PC-9 (cell line): ENCODE results near the gene ATOX1. TPM values are rescaled to one million over a fixed set of nuclear protein-coding genes. Genes with fewer than 3 reads are reported as not detected.

Source experiments
- BruUV-seq: library from RNA; stranded (reverse); fragments of 400-500 nt; replicated peaks from 2 replicates; lab custom pipeline; 2021; lab: Mats Ljungman, UMichigan
- CTCF ChIA-PET: fragments of 300-600 bp; sonication (Branson Sonifier 250); formaldehyde crosslinking; loops from one replicate; lab custom pipeline; 2022; ENCODE audit warnings: antibody characterized with exemption; lab: Charles Lee
- POLR2A ChIA-PET: fragments of 300-600 bp; sonication (Branson Sonifier 250); formaldehyde crosslinking; loops from one replicate; lab custom pipeline; 2022; ENCODE audit warnings: antibody characterized with exemption; ENCODE audit not compliant: unreplicated experiment; lab: Charles Lee
- DNase-seq, 2 experiments: peaks; one replicate each; pipeline versions ENCODE4 v3.0.0 to v3.0.0-alpha.2; 2015 to 2022; ENCODE audit warnings: mixed read lengths in 1 of 2
- H2AFZ ChIP-seq: fragments of 200-600 bp; sonication (generic); 2 replicates; pipeline ENCODE4 v1.8.1; 2017; ENCODE audit warnings: antibody characterized with exemption
- H3F3A ChIP-seq: fragments of 200-600 bp; sonication (generic); 2 replicates; pipeline ENCODE4 v1.8.1; 2017; ENCODE audit warnings: antibody characterized with exemption, mild to moderate bottlenecking, low read depth; ENCODE audit not compliant: insufficient read depth
- H3K27ac ChIP-seq: fragments of 200-600 bp; sonication (generic); 2 replicates; pipeline ENCODE4 v1.6.1; 2016; ENCODE audit warnings: mixed run types
- H3K27me3 ChIP-seq: fragments of 200-600 bp; sonication (generic); 2 replicates; pipeline ENCODE4 v1.6.1; 2016; ENCODE audit warnings: low read depth, mixed run types; ENCODE audit not compliant: insufficient read depth
- H3K36me3 ChIP-seq: fragments of 200-600 bp; sonication (generic); 2 replicates; pipeline ENCODE4 v1.6.1; 2016; ENCODE audit warnings: low read depth, mixed run types
- H3K4me1 ChIP-seq: fragments of 200-600 bp; sonication (generic); replicated peaks from 2 replicates; pipeline ENCODE4 v1.6.1; 2016; ENCODE audit warnings: mixed run types; ENCODE audit not compliant: insufficient read depth
- H3K4me2 ChIP-seq: fragments of 200-600 bp; sonication (generic); 2 replicates; pipeline ENCODE4 v1.6.1; 2017; ENCODE audit warnings: mixed run types
- H3K4me3 ChIP-seq: fragments of 200-600 bp; sonication (generic); 2 replicates; pipeline ENCODE4 v1.6.1; 2016; ENCODE audit warnings: mixed run types
- H3K79me2 ChIP-seq: fragments of 200-600 bp; sonication (generic); 2 replicates; pipeline ENCODE4 v1.6.1; 2017; ENCODE audit warnings: low read depth, mixed run types
- H3K9me2 ChIP-seq: fragments of 200-600 bp; sonication (generic); 2 replicates; pipeline ENCODE4 v1.8.1; 2017; ENCODE audit warnings: mild to moderate bottlenecking; ENCODE audit not compliant: insufficient read depth
- H3K9me3 ChIP-seq: fragments of 200-600 bp; sonication (generic); 2 replicates; pipeline ENCODE4 v1.8.1; 2016; ENCODE audit warnings: low read depth; ENCODE audit not compliant: insufficient read depth
- H4K20me1 ChIP-seq: fragments of 200-600 bp; sonication (generic); 2 replicates; pipeline ENCODE4 v1.8.1; 2017; ENCODE audit not compliant: insufficient read depth
- EZH2 ChIP-seq: fragments of 200-600 bp; sonication (generic); IDR thresholded peaks from 2 replicates; pipeline ENCODE4 v1.8.0; 2017; ENCODE audit warnings: antibody characterized with exemption, low read depth
- intact Hi-C: fragments of 100-400 bp; cut with micrococcal nuclease; formaldehyde crosslinking; loops from one replicate; pipeline ENCODE4 v1.10.0; 2022; ENCODE audit not compliant: unreplicated experiment
- total RNA-seq: library from RNA; stranded (reverse); gene quantifications from 2 replicates; pipeline ENCODE4 v1.2.3, GENCODE V29; 2021
- TF ChIP-seq, protein P1 (sequence below): fragments of 200-600 bp; sonication (generic); conservative IDR thresholded peaks from 2 replicates; pipeline ENCODE4 v1.6.1; 2017; ENCODE audit warnings: mixed run types, antibody characterized with exemption, mild to moderate bottlenecking, moderate library complexity

ATOX1 gene
- total RNA-seq, 1 experiment from 2014 or later = 201 TPM

DNA sequence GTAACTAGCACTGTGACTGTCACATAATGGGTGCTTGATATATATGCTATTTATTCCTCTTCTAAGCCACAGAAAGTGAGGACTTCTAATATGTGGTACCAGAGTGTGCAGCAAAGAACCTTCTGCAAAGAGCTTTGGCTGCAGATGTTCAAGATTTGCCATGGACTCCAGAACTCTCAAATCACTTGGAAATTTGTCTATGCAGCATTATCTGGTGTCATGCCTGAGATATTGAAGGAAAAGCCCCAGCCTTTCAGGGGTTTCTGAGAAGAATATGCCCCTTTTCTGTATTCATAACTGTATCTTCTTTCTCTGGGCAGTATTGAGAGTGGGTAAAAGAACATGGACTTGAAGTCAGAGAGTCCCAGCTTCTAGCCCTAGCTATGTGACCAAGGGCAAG lies 8.5 kb upstream of the ATOX1 start:
- Histone ChIP-seq H3K27me3 (no peaks in the 10 kb centered on the region), H3K27ac (no peak overlapping the region), H3K4me2 (no peak overlapping the region), H4K20me1 (no peaks in the 10 kb centered on the region), H2AFZ (no peak overlapping the region), H3K4me3 (no peak overlapping the region), H3K9me2 (no peaks in the 10 kb centered on the region), H3K36me3 (no peaks in the 10 kb centered on the region), H3K79me2 (peaks cover 12% of the 10 kb centered on the region; the same call in 1 of the 2 replicates), H3K9me3 (no peaks in the 10 kb centered on the region), H3F3A (no peaks in the 10 kb centered on the region; the same call in 1 of the 2 replicates), H3K4me1 (peaks cover 8% of the 10 kb centered on the region)
- ChIA-PET POLR2A (interaction anchor here (0.6 to 0.7 kb wide), 2 partner anchors 8 to 36 kb away, joined by 3 to 8 read pairs; no protein-coding TSS in a partner anchor), CTCF (no interaction called here)
- intact Hi-C loops = no loop called here
- BruUV-seq = no TSS peak
- no peak for TF ChIP-seq EZH2
- TF ChIP-seq, protein P1, sequence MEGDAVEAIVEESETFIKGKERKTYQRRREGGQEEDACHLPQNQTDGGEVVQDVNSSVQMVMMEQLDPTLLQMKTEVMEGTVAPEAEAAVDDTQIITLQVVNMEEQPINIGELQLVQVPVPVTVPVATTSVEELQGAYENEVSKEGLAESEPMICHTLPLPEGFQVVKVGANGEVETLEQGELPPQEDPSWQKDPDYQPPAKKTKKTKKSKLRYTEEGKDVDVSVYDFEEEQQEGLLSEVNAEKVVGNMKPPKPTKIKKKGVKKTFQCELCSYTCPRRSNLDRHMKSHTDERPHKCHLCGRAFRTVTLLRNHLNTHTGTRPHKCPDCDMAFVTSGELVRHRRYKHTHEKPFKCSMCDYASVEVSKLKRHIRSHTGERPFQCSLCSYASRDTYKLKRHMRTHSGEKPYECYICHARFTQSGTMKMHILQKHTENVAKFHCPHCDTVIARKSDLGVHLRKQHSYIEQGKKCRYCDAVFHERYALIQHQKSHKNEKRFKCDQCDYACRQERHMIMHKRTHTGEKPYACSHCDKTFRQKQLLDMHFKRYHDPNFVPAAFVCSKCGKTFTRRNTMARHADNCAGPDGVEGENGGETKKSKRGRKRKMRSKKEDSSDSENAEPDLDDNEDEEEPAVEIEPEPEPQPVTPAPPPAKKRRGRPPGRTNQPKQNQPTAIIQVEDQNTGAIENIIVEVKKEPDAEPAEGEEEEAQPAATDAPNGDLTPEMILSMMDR = no peak
- no peak for DNase-seq

DNA sequence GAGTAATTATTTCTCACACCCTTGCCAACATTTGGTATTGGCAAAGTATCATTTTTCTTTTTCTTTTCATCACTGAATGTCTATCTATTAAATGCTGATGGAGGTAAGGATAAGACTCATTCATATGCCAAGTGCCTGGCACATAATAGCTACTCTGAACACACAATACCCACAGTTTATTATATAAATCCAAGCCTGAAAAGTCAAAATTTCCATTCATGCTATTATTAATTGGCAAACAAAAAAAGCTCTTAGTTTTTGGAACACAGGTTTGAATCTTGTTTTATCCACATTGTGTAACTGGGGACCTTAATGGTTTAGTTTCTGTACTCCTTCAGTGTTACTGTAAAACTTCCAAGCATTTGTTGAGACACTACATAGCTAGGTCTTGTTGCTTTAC lies 6.4 kb upstream of the ATOX1 start:
- no peak overlapping the region for H3K4me3 ChIP-seq
- H3K9me3 ChIP-seq = no peaks in the 10 kb centered on the region
- H3K27me3 ChIP-seq = no peaks in the 10 kb centered on the region
- DNase-seq = no peak
- H3K4me2 ChIP-seq = no peak overlapping the region
- H3K27ac ChIP-seq = no peak overlapping the region
- no peaks in the 10 kb centered on the region for H4K20me1 ChIP-seq
- intact Hi-C loops = no loop called here
- POLR2A ChIA-PET = no interaction called here
- peaks cover 4% of the 10 kb centered on the region; the same call in 1 of the 2 replicates for H3K4me1 ChIP-seq
- no peaks in the 10 kb centered on the region for H3K9me2 ChIP-seq
- H3K36me3 ChIP-seq = no peaks in the 10 kb centered on the region
- CTCF ChIA-PET = no interaction called here
- H3K79me2 ChIP-seq = peaks cover 6% of the 10 kb centered on the region; the same call in 1 of the 2 replicates
- no TSS peak for BruUV-seq
- no peaks in the 10 kb centered on the region for H3F3A ChIP-seq
- TF ChIP-seq, protein P1 = no peak
- TF ChIP-seq EZH2 = no peak
- no peak overlapping the region for H2AFZ ChIP-seq

DNA sequence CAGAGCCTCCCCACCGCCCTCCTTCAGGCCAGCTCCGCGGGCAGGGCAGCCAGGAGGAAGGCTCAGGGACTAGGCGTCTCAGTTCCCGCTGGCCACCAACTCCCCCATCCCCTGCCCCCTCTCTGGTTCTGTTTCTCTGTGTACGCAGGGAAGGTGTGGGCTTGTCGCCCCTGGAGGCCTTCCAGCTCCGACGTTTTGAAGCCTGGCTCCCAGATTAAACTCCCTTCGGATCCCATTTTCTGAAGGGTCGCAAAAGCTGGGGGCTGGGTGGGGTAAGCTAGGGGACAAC lies 346 bp downstream of the ATOX1 start:
- Histone ChIP-seq H3K27me3 (no peaks in the 10 kb centered on the region), H3F3A (peaks cover 10% of the 10 kb centered on the region; the same call in 1 of the 2 replicates), H3K4me1 (peaks cover 16% of the 10 kb centered on the region), H3K4me3 (peak overlapping the region; percentile 97), H3K27ac (no peak overlapping the region), H3K9me2 (no peaks in the 10 kb centered on the region), H4K20me1 (no peaks in the 10 kb centered on the region; the same call in 1 of the 2 replicates), H3K36me3 (0 out of 2 replicates have a peak, but pooled peaks cover under 1% of the 10 kb centered on the region), H3K9me3 (no peaks in the 10 kb centered on the region), H2AFZ (peak overlapping the region; percentile 91), H3K4me2 (peak overlapping the region; percentile 91), H3K79me2 (peaks cover 50% of the 10 kb centered on the region)
- TF ChIP-seq, protein P1 = no peak
- no peak for TF ChIP-seq EZH2
- TSS peak; percentile 80 for BruUV-seq
- no peak for DNase-seq
- intact Hi-C loops = loop anchor here (5.0 kb wide), 1 partner anchor 71 kb away; the partner anchor contains the start of gene SPARC
- ChIA-PET CTCF (no interaction called here), POLR2A (interaction anchor here (0.5 to 1.1 kb wide), 2 partner anchors 13 to 158 kb away, joined by 4 to 14 read pairs; no protein-coding TSS in a partner anchor)
